Spinal cord (tissue), 10 donors: ENCODE data around the gene TAX1BP1. TPM values are rescaled to one million over a fixed set of nuclear protein-coding genes. Genes with fewer than 3 reads are reported as not detected.

Source experiments
- DNase-seq, 6 donors: peaks; one replicate each; pipeline versions ENCODE4 v3.0.0 to v3.0.0-alpha.2; 2013 to 2015; ENCODE audit warnings: low spot score in 6 of 6, low read depth in 4 of 6
- H3K27ac ChIP-seq: one replicate; pipeline ENCODE4 v1.5.1; 2013; ENCODE audit warnings: low read depth, low read length, control low read depth
- H3K27me3 ChIP-seq: one replicate; pipeline ENCODE4 v1.6.1; 2013; ENCODE audit warnings: low read length; ENCODE audit not compliant: control insufficient read depth, insufficient read depth
- H3K36me3 ChIP-seq: one replicate; pipeline ENCODE4 v1.6.1; 2013; ENCODE audit warnings: low read length; ENCODE audit not compliant: control insufficient read depth, insufficient read depth
- H3K4me1 ChIP-seq: one replicate; pipeline ENCODE4 v1.6.1; 2013; ENCODE audit warnings: low read length; ENCODE audit not compliant: control insufficient read depth, insufficient read depth
- H3K4me3 ChIP-seq: one replicate; pipeline ENCODE4 v1.5.1; 2013; ENCODE audit warnings: low read depth, low read length, control low read depth
- H3K9me3 ChIP-seq: one replicate; pipeline ENCODE4 v1.6.1; 2013; ENCODE audit warnings: low read length; ENCODE audit not compliant: control insufficient read depth, insufficient read depth
- WGBS: methylation state at CpG from one replicate; pipeline ENCODE4 v1.1.5; 2013; ENCODE audit warnings: missing lambda C conversion rate; ENCODE audit not compliant: insufficient coverage; 5-methylcytosine and 5-hydroxymethylcytosine counted together
- polyA plus RNA-seq, 2 donors: library from polyadenylated mRNA; unstranded; fragments of 120-200 nt; gene quantifications; one replicate each; pipeline ENCODE4 v1.2.1, GENCODE V29; 2013; ENCODE audit not compliant: insufficient read length in 2 of 2
- total RNA-seq, 2 donors: library from RNA; depleted of rRNA in 1 of 2; stranded (reverse); fragments of 120-200 nt in 1 of 2; fragments of >200 nt in 1 of 2; gene quantifications; one replicate each; pipeline versions ENCODE4 v1.2.3 to v1.2.4, GENCODE V29; 2013 to 2014
- donor health status: healthy.

The TAX1BP1 gene
- total and polyA plus RNA-seq, 4 donors = 91.2 to 119 (median 107) TPM

- no peaks in the 10 kb centered on the region for H3K4me1 ChIP-seq
- DNase-seq = no peak
- no peaks in the 10 kb centered on the region for H3K27me3 ChIP-seq
- peaks cover 8% of the 10 kb centered on the region for H3K36me3 ChIP-seq
- H3K9me3 ChIP-seq = no peaks in the 10 kb centered on the region
- H3K4me3 ChIP-seq = no peak overlapping the region
- 91% methylated on average over 1 of the region's 4 CpGs for WGBS
- H3K27ac ChIP-seq = no peak overlapping the region
Measured at GRCh38 chr7:27747589-27748368, 7.8 kb downstream of the TAX1BP1 start.

- peaks cover 8% of the 10 kb centered on the region for H3K36me3 ChIP-seq
- no peaks in the 10 kb centered on the region for H3K27me3 ChIP-seq
- 100% methylated on average over 2 of the region's 2 CpGs for WGBS
- no peak for DNase-seq
- no peaks in the 10 kb centered on the region for H3K9me3 ChIP-seq
- H3K4me3 ChIP-seq = no peak overlapping the region
- H3K27ac ChIP-seq = no peak overlapping the region
- no peaks in the 10 kb centered on the region for H3K4me1 ChIP-seq
Measured at GRCh38 chr7:27750316-27750715, 10.4 kb downstream of the TAX1BP1 start.

GRCh38 chr7:27751888-27752660 lies 12.1 kb downstream of the TAX1BP1 start:
- peaks cover 8% of the 10 kb centered on the region for H3K36me3 ChIP-seq
- no peaks in the 10 kb centered on the region for H3K27me3 ChIP-seq
- no peak overlapping the region for H3K4me3 ChIP-seq
- H3K4me1 ChIP-seq = no peaks in the 10 kb centered on the region
- H3K27ac ChIP-seq = no peak overlapping the region
- no peak for DNase-seq
- WGBS = 100% methylated on average over 4 of the region's 6 CpGs
- H3K9me3 ChIP-seq = no peaks in the 10 kb centered on the region

DNA sequence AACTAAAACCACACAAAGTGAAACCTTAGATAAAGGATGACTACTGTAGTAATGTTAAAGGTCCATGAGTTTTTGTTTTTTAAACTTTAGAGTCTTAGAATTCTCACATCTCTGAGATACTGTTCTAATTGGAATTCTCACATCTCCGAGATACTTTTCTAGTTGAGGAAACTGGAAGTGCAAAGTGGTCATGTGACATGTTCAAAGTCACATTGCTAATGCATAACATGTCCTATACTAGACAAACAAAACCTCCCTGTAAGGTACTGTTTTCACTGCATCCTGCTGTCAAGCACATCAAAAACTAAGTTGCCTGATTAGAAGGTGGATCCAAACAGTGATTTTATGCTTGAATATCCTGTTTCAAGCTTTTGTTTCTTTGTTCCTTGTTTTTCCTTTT lies 13.9 kb downstream of the TAX1BP1 start:
- Histone ChIP-seq H3K4me1 (no peaks in the 10 kb centered on the region), H3K4me3 (no peak overlapping the region), H3K9me3 (no peaks in the 10 kb centered on the region), H3K36me3 (peaks cover 8% of the 10 kb centered on the region), H3K27ac (no peak overlapping the region), H3K27me3 (no peaks in the 10 kb centered on the region)
- no peak for DNase-seq
- no CpG with 5 or more reads among the region's 1 CpG for WGBS

DNA sequence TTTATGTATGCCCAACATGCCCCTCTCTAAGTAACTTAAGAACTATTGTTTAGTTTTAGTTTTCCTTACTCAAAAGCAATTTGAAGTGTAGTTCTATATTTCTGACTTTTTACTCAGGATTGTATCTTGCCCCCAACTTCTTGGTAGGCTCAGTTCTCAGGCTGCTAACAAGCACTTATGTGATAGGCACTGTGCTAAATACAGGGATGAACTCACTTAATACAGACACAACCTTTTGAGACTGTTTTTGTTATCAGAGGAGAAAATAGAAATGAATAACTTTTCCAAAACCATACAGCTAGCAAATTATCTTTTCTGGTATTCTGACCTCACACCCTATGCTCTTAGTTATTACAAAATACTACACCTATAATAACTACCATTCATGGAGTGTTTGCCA lies 16.3 kb downstream of the TAX1BP1 start:
- no peak for DNase-seq
- H3K27ac ChIP-seq = no peak overlapping the region
- no peak overlapping the region for H3K4me3 ChIP-seq
- H3K27me3 ChIP-seq = no peaks in the 10 kb centered on the region
- H3K9me3 ChIP-seq = peaks cover 2% of the 10 kb centered on the region
- H3K4me1 ChIP-seq = no peaks in the 10 kb centered on the region
- H3K36me3 ChIP-seq = peaks cover 5% of the 10 kb centered on the region

DNA sequence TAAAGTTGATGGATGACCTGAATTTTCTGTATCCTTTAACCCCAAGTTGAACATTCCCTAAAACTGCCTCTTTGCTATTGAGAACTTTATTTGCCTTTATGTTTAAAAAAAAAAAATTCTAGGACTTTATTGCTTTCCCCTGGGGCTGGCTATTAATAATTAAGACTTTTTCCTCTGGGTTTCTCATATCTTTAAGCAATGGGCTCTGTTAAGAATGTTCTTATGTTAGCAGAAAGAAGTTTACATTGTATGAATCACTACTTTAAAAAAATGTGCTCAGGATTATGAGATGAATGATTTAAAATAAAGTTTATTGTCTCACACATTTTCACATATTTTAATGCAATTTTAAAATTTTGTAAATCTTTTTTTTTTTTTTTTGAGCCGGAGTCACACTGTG lies 19.5 kb downstream of the TAX1BP1 start:
- Histone ChIP-seq H3K27ac (no peak overlapping the region), H3K27me3 (no peaks in the 10 kb centered on the region), H3K4me3 (no peak overlapping the region), H3K36me3 (peaks cover 5% of the 10 kb centered on the region), H3K9me3 (peaks cover 3% of the 10 kb centered on the region), H3K4me1 (no peaks in the 10 kb centered on the region)
- WGBS = 100% methylated on average over 1 of the region's 1 CpG
- no peak for DNase-seq

- peaks cover 8% of the 10 kb centered on the region for H3K36me3 ChIP-seq
- WGBS = no CpG with 5 or more reads among the region's 1 CpG
- H3K27me3 ChIP-seq = no peaks in the 10 kb centered on the region
- no peak for DNase-seq
- no peak overlapping the region for H3K4me3 ChIP-seq
- H3K9me3 ChIP-seq = peaks cover 3% of the 10 kb centered on the region
- no peaks in the 10 kb centered on the region for H3K4me1 ChIP-seq
- no peak overlapping the region for H3K27ac ChIP-seq
Measured at GRCh38 chr7:27762062-27762461, 22.1 kb downstream of the TAX1BP1 start.

DNA sequence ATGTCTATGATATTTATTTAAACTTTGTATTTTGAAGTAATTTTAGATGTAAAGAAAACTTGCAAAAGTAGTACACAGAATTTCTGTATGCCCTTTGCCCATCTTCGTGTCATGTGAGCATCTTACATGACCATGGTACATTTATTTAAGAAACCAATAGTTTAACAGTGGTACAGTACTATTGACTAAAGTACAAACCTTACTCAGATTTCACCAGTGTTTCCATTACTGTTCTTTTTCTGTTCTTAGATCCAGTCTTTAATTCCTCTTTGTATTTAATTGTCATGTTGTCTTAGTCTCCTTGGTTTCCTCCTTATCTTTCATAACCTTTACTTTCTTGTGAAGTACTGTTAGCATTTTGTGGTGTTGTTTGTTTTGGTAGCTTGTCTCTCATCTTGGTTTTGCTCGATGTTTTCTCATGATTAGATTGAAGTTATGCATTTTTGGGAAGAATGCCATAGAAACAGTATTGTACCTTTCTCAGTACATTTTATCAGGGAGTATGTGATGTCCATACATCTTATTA lies 24.1 kb downstream of the TAX1BP1 start:
- H3K36me3 ChIP-seq = peaks cover 8% of the 10 kb centered on the region
- no peak overlapping the region for H3K27ac ChIP-seq
- WGBS = no CpG with 5 or more reads among the region's 2 CpGs
- no peak for DNase-seq
- peaks cover 3% of the 10 kb centered on the region for H3K9me3 ChIP-seq
- H3K4me1 ChIP-seq = no peaks in the 10 kb centered on the region
- H3K4me3 ChIP-seq = no peak overlapping the region
- no peaks in the 10 kb centered on the region for H3K27me3 ChIP-seq

GRCh38 chr7:27765841-27766240 lies 25.9 kb downstream of the TAX1BP1 start:
- Histone ChIP-seq H3K36me3 (peaks cover 4% of the 10 kb centered on the region), H3K9me3 (peaks cover 3% of the 10 kb centered on the region), H3K27me3 (no peaks in the 10 kb centered on the region), H3K4me3 (no peak overlapping the region), H3K4me1 (no peaks in the 10 kb centered on the region), H3K27ac (no peak overlapping the region)
- no peak for DNase-seq
- WGBS = 99% methylated on average over 11 of the region's 11 CpGs

- Histone ChIP-seq H3K36me3 (peaks cover 4% of the 10 kb centered on the region), H3K4me1 (no peaks in the 10 kb centered on the region), H3K27me3 (no peaks in the 10 kb centered on the region), H3K9me3 (no peaks in the 10 kb centered on the region), H3K4me3 (no peak overlapping the region), H3K27ac (no peak overlapping the region)
- no peak for DNase-seq
Measured at GRCh38 chr7:27767374-27767773, 27.4 kb downstream of the TAX1BP1 start.
